IMR-90 (cell line): ENCODE results near the gene THADA. TPM values are rescaled to one million over a fixed set of nuclear protein-coding genes. Genes with fewer than 3 reads are reported as not detected.

ENCODE experiments used
- ATAC-seq: fragments of 200-7000 bp; cut with Tn5 transposase; 2 replicates; pipeline ENCODE4 v1.9.1; 2020; ENCODE audit warnings: low read depth, mild to moderate bottlenecking, moderate library complexity
- BruUV-seq: library from RNA; stranded (reverse); fragments of 400-500 nt; replicated peaks from 2 replicates; lab custom pipeline; 2021; lab: Mats Ljungman, UMichigan
- CTCF ChIA-PET: fragments of 300-600 bp; formaldehyde crosslinking; extraction: SDS; loops from one replicate; lab custom pipeline; 2021; ENCODE audit warnings: antibody characterized with exemption; lab: Yijun Ruan, JAX
- POLR2A ChIA-PET: fragments of 300-600 bp; sonication (Branson Sonifier 250); formaldehyde crosslinking; loops from one replicate; lab custom pipeline; 2022; ENCODE audit warnings: antibody characterized with exemption; ENCODE audit not compliant: unreplicated experiment; lab: Charles Lee
- DNase-seq: peaks from one replicate; pipeline ENCODE4 v3.0.0; 2013
- H2AFZ ChIP-seq: replicated peaks from 2 replicates; pipeline ENCODE3; 2013; ENCODE audit warnings: low read length, mild to moderate bottlenecking; ENCODE audit not compliant: poor library complexity
- H2AK5ac ChIP-seq: 2 replicates; pipeline ENCODE4 v1.6.1; 2013; ENCODE audit warnings: low read depth, low read length, inconsistent platforms
- H2AK9ac ChIP-seq: replicated peaks from 2 replicates; pipeline ENCODE3; 2013; ENCODE audit warnings: mild to moderate bottlenecking, low read depth, low read length, moderate library complexity; ENCODE audit not compliant: poor library complexity
- H2BK120ac ChIP-seq: 2 replicates; pipeline ENCODE4 v1.6.1; 2013; ENCODE audit warnings: low read depth, low read length, inconsistent platforms
- H2BK15ac ChIP-seq: 3 replicates; pipeline ENCODE4 v1.6.1; 2013; ENCODE audit warnings: low read depth, low read length, inconsistent platforms
- H2BK20ac ChIP-seq: 2 replicates; pipeline ENCODE4 v1.6.1; 2013; ENCODE audit warnings: low read depth, mild to moderate bottlenecking, inconsistent platforms, low read length, moderate library complexity
- H2BK5ac ChIP-seq: 2 replicates; pipeline ENCODE4 v1.6.1; 2013; ENCODE audit warnings: mild to moderate bottlenecking, low read depth, low read length, inconsistent platforms; ENCODE audit not compliant: poor library complexity, severe bottlenecking
- H3K14ac ChIP-seq: replicated peaks from 2 replicates; pipeline ENCODE4 v1.6.1; 2013; ENCODE audit warnings: low read depth, low read length, inconsistent platforms
- H3K18ac ChIP-seq: 2 replicates; pipeline ENCODE4 v1.6.1; 2013; ENCODE audit warnings: low read depth, low read length, control low read depth
- H3K23ac ChIP-seq: 2 replicates; pipeline ENCODE4 v1.6.1; 2013; ENCODE audit warnings: low read depth, low read length, inconsistent platforms
- H3K27ac ChIP-seq: 2 replicates; pipeline ENCODE4 v1.5.1; 2013; ENCODE audit warnings: mild to moderate bottlenecking, control low read depth, low read length; ENCODE audit not compliant: insufficient read depth
- H3K27me3 ChIP-seq: 2 replicates; pipeline ENCODE4 v1.6.1; 2013; ENCODE audit warnings: low read length; ENCODE audit not compliant: control insufficient read depth, insufficient read depth
- H3K36me3 ChIP-seq: 2 replicates; pipeline ENCODE4 v1.6.1; 2013; ENCODE audit warnings: low read length, mixed read lengths; ENCODE audit not compliant: control insufficient read depth, insufficient read depth
- H3K4ac ChIP-seq: 2 replicates; pipeline ENCODE4 v1.6.1; 2013; ENCODE audit warnings: low read depth, low read length, inconsistent platforms
- H3K4me1 ChIP-seq: 2 replicates; pipeline ENCODE4 v1.6.1; 2013; ENCODE audit warnings: low read length, mixed read lengths; ENCODE audit not compliant: control insufficient read depth, insufficient read depth
- H3K4me2 ChIP-seq: 2 replicates; pipeline ENCODE4 v1.6.1; 2013; ENCODE audit warnings: low read depth, mild to moderate bottlenecking, control low read depth, low read length, moderate library complexity
- H3K4me3 ChIP-seq: 2 replicates; pipeline ENCODE4 v1.5.1; 2013; ENCODE audit warnings: low read depth, mild to moderate bottlenecking, control low read depth, low read length, moderate library complexity; ENCODE audit not compliant: insufficient read depth
- H3K56ac ChIP-seq: 2 replicates; pipeline ENCODE4 v1.6.1; 2013; ENCODE audit warnings: low read length, inconsistent platforms; ENCODE audit not compliant: insufficient read depth; ENCODE audit errors: extremely low read depth
- H3K79me1 ChIP-seq, 2 experiments: 2 replicates each; pipeline ENCODE4 v1.6.1; 2013; ENCODE audit warnings: low read length in 2 of 2, inconsistent platforms in 1 of 2, low read depth in 1 of 2
- H3K9ac ChIP-seq: 2 replicates; pipeline ENCODE4 v1.6.1; 2013; ENCODE audit warnings: low read depth, low read length, control low read depth
- H3K9me1 ChIP-seq: 2 replicates; pipeline ENCODE4 v1.6.1; 2013; ENCODE audit warnings: low read length, inconsistent platforms; ENCODE audit not compliant: insufficient read depth
- H3K9me3 ChIP-seq: 2 replicates; pipeline ENCODE4 v1.6.1; 2013; ENCODE audit warnings: low read length; ENCODE audit not compliant: control insufficient read depth, insufficient read depth
- H4K20me1 ChIP-seq: 2 replicates; pipeline ENCODE4 v1.6.1; 2013; ENCODE audit warnings: low read length, inconsistent platforms; ENCODE audit not compliant: insufficient read depth
- H4K5ac ChIP-seq: 2 replicates; pipeline ENCODE4 v1.6.1; 2013; ENCODE audit warnings: mild to moderate bottlenecking, low read depth, low read length, control low read depth
- H4K8ac ChIP-seq, 2 experiments: 2 replicates each; pipeline ENCODE4 v1.6.1; 2013; ENCODE audit warnings: low read depth in 2 of 2, low read length in 2 of 2, control low read depth in 1 of 2, inconsistent platforms in 1 of 2
- H4K91ac ChIP-seq: 2 replicates; pipeline ENCODE4 v1.6.1; 2013; ENCODE audit warnings: low read depth, low read length, inconsistent platforms; ENCODE audit not compliant: insufficient read depth
- FOS ChIP-seq: fragments of 150-350 bp; IDR thresholded peaks from 2 replicates; pipeline ENCODE4 v1.6.1; 2016; ENCODE audit warnings: low read depth, low read length
- POLR2A ChIP-seq: IDR thresholded peaks from 2 replicates; pipeline ENCODE4 v1.6.1; 2012; ENCODE audit warnings: mild to moderate bottlenecking, low read depth, low read length
- RAD21 ChIP-seq: IDR thresholded peaks from 2 replicates; pipeline ENCODE4 v1.6.1; 2012; ENCODE audit warnings: low read length, improper control_type of control experiment
- RCOR1 ChIP-seq: IDR thresholded peaks from 2 replicates; pipeline ENCODE4 v1.6.1; 2012; ENCODE audit warnings: mild to moderate bottlenecking, low read length, improper control_type of control experiment; ENCODE audit not compliant: insufficient replicate concordance
- WGBS, 2 experiments: methylation state at CpG; one replicate each; pipeline versions ENCODE4 v1.1.5 to v1.1.7; 2013; ENCODE audit warnings: missing lambda C conversion rate in 2 of 2; ENCODE audit not compliant: insufficient read length in 1 of 2; ENCODE audit errors: extremely low coverage in 2 of 2; 5-methylcytosine and 5-hydroxymethylcytosine counted together
- dilution Hi-C: fragments of 300-500 bp; cut with HindIII; formaldehyde crosslinking; loops from one replicate; pipeline ENCODE4 v1.14.3; 2018; ENCODE audit warnings: low sequenced_read_pairs; ENCODE audit not compliant: unreplicated experiment
- in situ Hi-C: fragments of 300-500 bp; cut with MboI; formaldehyde crosslinking; loops from 3 replicates; pipeline ENCODE4 v1.14.3; 2019; ENCODE audit warnings: low sequenced_read_pairs, inconsistent platforms, mixed read lengths
- intact Hi-C: fragments of 100-400 bp; cut with micrococcal nuclease; formaldehyde crosslinking; loops from 2 replicates; pipeline ENCODE4 v1.10.0; 2022
- polyA plus RNA-seq, 3 experiments: library from polyadenylated mRNA; depleted of rRNA; stranded (reverse); fragments of >200 nt; gene quantifications; 2 replicates each; pipeline ENCODE4 v1.2.3, GENCODE V29; 2012; ENCODE audit warnings: low replicate concordance in 1 of 3
- total RNA-seq: library from RNA; depleted of rRNA; stranded (reverse); fragments of >200 nt; gene quantifications from 2 replicates; pipeline ENCODE4 v1.2.3, GENCODE V29; 2012

The THADA gene
- total and polyA plus RNA-seq, 2 of the 4 experiments (the other 2 are of a cell fraction): 10.5 to 21.3 TPM

GRCh38 chr2:43186679-43187374 lies 409.0 kb downstream of the THADA start:
- intact Hi-C loops: no loop called here
- TF ChIP-seq RAD21 (no peak), RCOR1 (no peak), POLR2A (no peak), FOS (no peak)
- no TSS peak for BruUV-seq

More at GRCh38 chr2:43186679-43187374, 409.0 kb downstream of the THADA start:
- Histone ChIP-seq H3K4me2 (no peak overlapping the region), H3K9ac (no peak overlapping the region), H3K56ac (no peak overlapping the region), H3K4me1 (no peaks in the 10 kb centered on the region; the same call in 1 of the 2 replicates), H3K79me1 (no peaks in the 10 kb centered on the region), H4K5ac (no peak overlapping the region), H2AK5ac (no peak overlapping the region), H2AFZ (peak overlapping the region; percentile 29), H2BK5ac (no peak overlapping the region), H3K9me1 (no peaks in the 10 kb centered on the region; the same call in 1 of the 2 replicates), H3K36me3 (no peaks in the 10 kb centered on the region), H3K14ac (no peak overlapping the region), H4K20me1 (no peaks in the 10 kb centered on the region), H2AK9ac (no peak overlapping the region), H2BK15ac (no peak overlapping the region), H3K4ac (no peak overlapping the region), H3K9me3 (no peaks in the 10 kb centered on the region), H4K91ac (no peak overlapping the region), H2BK20ac (no peak overlapping the region), H4K8ac (no peak overlapping the region), H3K18ac (no peak overlapping the region), H2BK120ac (no peak overlapping the region), H3K27me3 (no peaks in the 10 kb centered on the region), H3K23ac (no peak overlapping the region), H3K27ac (no peak overlapping the region), H3K4me3 (no peak overlapping the region)
- in situ Hi-C loops: no loop called here
- CTCF ChIA-PET: no interaction called here
- POLR2A ChIA-PET: no interaction called here
- DNase-seq (no peak), ATAC-seq (no peak)
- dilution Hi-C loops: no loop called here
- 76% methylated on average over 5 of the region's 12 CpGs; no CpG with 5 or more reads in 1 of the 2 experiments for WGBS, 2 experiments
